ENCODE measurements around the gene EPB41L4A.
"Not testable (repeated sequence)": the region's sequence is repeated elsewhere in the genome, so short reads cannot be mapped to it uniquely, and the experiment has no call there.

The EPB41L4A gene

GRCh38 chr5:112397690-112398089 is 21.4 kb downstream of the EPB41L4A start:
- DNase-seq (ENCODE audit: low read depth): no peak

- no peak for DNase-seq (ENCODE audit: low read depth)
Observed at GRCh38 chr5:112396430-112396829, 22.6 kb downstream of the EPB41L4A start.

DNA sequence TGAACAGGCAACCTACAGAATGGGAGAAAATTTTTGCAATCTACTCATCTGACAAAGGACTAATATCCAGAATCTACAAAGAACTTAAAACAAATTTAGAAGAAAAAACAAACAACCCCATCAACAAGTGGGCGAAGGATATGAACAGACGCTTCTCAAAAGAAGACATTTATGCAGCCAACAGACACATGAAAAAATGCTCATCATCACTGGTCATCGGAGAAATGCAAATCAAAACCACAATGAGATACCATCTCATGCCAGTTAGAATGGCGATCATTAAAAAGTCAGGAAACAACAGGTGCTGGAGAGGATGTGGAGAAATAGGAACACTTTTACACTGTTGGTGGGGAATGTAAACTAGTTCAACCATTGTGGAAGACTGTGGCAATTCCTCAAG is 23.8 kb downstream of the EPB41L4A start:
- not testable (repeated sequence) for DNase-seq (ENCODE audit: low read depth)

DNA sequence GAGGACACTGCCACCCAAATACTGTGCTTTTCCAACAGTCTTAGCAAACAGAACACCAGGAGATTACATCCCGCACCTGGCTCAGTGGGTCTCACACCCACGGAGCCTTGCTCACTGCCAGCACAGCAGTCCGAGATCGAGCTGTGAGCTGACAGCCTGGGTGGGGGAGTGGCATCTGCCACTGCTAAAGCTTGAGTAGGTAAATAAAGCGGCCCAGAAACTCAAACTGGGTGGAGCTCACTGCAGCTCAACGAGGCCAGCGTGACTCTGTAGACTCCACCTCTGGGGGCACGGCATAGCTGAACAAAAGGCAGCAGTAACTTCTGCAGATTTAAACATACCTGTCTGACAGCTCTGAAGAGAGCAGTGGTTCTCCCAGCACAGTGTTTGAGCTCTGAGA is 28.8 kb downstream of the EPB41L4A start:
- no peak for DNase-seq (ENCODE audit: low read depth)

DNA sequence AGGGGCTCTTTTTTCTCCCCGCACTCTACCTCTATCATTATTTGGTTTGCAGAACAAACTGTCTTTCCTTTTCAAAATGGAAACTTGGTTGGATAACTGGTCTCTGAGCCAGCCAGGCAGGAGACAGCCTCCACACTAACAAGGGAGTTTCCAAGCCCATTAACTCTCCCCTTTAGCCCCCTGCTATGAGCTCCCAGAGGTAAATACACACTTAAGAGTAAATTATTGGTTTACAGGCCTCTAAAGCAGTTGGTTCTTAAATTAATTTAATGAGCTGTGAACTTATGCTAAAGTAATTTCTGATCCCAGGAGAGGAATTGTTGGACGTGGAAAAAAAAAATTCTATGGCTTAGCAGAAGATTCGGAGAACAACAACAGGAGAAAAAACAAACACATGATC is 30.3 kb downstream of the EPB41L4A start:
- no peak for DNase-seq (ENCODE audit: low read depth)

GRCh38 chr5:112388074-112388473 is 31.0 kb downstream of the EPB41L4A start:
- no peak for DNase-seq (ENCODE audit: low read depth)

DNA sequence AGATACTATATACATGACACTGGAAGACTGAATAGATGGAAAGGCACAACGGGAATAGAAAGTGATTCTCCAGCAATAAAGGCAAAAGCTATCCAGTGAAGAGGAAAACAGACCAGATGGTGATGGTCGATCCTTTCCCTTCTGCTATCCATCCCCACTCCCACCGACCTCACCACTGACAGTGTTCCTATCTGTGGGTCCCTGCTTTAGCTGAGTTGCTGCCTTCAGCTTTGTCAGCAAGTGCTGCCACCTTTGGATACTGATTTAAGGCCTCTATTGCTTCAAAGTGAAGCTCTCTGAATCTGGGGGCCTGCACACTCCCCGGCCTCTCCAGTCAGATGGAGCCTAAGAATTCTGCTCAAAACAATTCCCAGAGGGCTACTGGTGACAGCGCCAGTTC is 32.3 kb downstream of the EPB41L4A start:
- DNase-seq (ENCODE audit: low read depth): no peak

- no peak for DNase-seq (ENCODE audit: low read depth)
Observed at GRCh38 chr5:112385969-112386368, 33.1 kb downstream of the EPB41L4A start.

DNA sequence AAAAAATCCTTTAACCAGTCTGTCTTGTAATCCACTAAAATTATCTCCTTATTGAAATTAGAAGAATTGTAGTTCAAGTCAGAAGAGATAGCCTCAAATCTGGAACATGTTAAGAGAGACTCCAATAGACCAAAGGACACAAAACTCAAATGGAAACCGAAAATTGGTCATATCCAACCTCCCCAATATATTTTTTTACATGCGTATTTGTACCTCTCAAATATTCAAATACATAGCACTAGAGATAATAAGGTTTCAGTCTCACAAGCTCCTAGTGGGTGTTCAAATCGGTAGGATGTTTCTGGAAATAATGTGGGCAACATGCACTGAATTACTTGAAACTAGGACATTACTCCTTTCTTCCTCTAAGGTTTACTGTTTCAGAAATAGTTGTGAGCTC is 33.5 kb downstream of the EPB41L4A start:
- DNase-seq (ENCODE audit: low read depth): no peak

DNA sequence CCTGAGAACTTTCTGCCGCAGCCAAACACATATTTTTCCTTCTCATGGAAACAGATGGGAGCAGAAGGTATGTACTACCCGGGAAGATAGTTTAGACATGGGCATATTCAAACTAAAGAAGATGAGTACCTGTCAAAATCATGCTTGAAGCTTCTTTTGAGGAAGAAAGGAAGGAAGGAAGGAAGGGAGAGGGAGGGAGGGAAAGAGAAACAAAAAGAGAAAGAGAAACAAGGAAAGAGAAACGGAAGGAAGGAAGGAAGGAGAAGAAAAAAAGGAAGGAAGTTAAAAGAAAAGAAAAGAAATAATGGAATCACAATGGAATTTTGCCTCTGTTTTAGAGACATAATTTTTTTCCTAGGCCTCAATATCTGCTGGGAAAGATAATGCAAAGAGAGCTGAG is 34.6 kb downstream of the EPB41L4A start:
- DNase-seq (ENCODE audit: low read depth): no peak

DNA sequence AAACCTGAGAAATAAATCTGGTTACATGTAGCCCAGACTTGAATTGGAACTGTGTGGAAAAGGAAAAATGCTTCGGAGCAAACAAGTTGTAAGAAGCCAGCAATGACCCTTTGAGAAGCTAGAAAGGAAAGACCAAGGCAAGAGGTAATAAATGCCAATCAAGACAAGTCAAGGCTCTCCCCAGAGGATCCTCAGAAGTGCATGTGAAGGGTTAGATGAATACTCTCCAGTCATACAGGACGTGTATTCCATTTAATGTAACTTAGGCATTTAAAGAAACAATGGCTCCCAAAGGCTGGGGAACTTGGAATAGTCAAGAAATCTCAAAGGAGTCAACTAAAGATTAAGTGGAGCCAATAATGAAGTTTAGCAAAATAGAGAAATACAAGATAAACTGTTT is 36.2 kb downstream of the EPB41L4A start:
- DNase-seq (ENCODE audit: low read depth): no peak

- DNase-seq (ENCODE audit: low read depth): no peak
Observed at GRCh38 chr5:112381521-112381920, 37.6 kb downstream of the EPB41L4A start.

DNA sequence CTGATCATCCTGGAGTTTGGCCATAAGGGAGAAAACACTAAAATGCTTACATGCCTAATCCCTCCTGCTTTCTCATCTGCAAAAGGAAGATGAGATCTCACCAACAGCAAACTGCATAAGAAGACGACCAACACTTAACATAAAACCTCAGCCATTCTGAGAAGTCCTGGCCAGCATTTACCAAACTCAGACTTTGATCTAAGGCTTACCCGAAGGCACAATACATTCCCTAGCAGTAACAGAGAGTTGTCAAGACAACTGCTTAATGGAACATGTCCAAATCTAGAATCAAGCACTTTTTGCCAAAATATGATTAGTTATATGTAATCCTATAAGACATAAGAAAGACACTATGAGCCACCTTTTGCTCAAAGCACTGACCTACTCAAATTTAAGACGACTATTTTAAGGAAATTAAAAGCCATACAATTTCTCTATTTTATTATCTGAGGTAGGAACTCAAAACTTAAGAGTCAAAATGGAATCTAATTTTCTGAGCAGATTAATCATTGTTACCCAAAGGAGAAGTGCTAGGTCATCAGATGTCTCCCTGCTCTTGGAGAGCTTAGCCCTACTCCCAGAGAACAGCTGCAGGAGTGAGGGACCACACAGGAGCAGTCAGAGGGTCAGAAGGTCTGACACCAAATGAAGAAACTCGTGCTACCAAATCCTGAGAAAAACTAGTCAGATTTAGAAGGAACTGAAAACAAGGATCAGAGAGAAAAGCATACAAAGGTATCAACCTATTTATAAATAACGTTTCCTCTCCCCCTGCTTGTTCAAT is 39.3 kb downstream of the EPB41L4A start:
- no peak for DNase-seq (ENCODE audit: low read depth)

DNA sequence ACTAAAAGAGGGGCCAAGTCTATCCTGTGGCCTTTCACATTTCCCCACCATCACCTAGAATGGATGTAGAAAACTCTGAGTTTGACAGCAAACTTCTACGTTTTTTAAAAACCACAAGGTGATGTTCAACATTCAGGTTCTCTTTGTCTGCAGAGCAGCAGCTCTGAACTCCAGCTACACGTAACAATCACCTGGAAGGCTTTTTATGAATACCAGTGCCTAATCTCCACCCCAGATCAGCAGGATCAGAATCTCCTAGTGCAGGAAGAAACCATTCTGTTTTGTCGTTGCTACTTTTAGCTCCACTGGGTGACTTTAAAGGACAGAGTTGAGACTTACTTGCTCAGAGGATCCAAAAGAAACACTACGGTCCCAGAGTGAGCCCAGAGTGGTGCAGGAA is 44.3 kb downstream of the EPB41L4A start:
- no peak for DNase-seq (ENCODE audit: low read depth)

DNA sequence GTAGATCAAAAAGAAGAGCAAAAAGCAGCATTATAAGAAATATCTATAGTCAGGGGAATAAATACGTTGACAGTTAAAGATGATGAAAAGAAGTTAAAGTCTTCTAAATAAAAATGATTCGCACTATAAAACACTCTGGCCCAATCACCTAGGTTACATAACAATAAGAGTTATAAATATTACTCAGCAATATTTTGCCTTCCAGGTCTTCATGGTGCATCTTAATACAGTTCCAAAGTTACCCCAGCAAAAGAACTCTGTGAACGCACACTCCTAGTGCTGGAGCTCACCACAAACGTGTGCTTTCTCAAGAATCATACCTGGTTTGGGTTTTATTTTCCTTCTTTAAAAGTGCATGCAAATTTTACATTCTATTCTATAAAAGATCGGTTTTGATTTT is 44.7 kb downstream of the EPB41L4A start:
- DNase-seq (ENCODE audit: low read depth): no peak

GRCh38 chr5:112373885-112374284 is 45.2 kb downstream of the EPB41L4A start:
- DNase-seq (ENCODE audit: low read depth): no peak

GRCh38 chr5:112372543-112372942 is 46.5 kb downstream of the EPB41L4A start:
- no peak for DNase-seq (ENCODE audit: low read depth)

- no peak for DNase-seq (ENCODE audit: low read depth)
Observed at GRCh38 chr5:112371067-112371466, 48.0 kb downstream of the EPB41L4A start.

GRCh38 chr5:112367400-112367799 is 51.7 kb downstream of the EPB41L4A start:
- no peak for DNase-seq (ENCODE audit: low read depth)

- no peak for DNase-seq (ENCODE audit: low read depth)
Observed at GRCh38 chr5:112366987-112367386, 52.1 kb downstream of the EPB41L4A start.

- DNase-seq (ENCODE audit: low read depth): not testable (repeated sequence)
Observed at GRCh38 chr5:112360740-112361139, 58.3 kb downstream of the EPB41L4A start.

DNA sequence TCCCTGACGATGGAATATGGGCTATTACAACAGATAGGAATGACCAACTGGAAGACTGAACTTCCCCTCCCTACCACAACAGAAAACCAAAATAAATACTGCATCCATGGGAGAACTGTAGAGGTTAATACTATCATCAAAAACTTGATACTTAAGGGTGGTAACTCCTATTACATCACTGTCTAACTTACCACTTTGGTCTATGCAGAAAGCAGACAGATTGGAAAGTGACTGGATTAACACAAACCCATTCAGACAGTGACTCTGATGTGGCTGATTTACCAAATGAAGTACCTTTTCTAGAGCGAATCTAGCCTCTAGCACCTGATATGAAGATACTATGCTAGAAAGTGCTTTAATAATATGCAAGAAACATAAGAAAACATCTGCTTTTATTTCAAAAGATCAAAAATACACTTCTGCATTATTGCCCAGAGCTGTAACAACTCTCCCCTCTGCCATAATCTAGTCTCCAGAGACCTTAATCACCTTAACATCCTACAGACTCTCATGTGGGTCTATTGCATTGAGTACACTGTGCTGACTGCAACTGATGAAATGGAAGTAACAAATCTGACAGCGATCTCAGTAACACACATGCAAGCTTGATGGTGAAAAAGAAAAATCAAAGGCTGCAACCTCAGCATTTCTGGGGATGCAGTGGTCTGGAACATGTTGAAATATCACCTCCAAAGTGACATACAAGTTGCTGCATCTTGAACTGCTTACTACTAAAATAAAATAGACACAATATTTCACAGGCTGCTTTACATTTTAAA is 62.7 kb downstream of the EPB41L4A start:
- no peak for DNase-seq (ENCODE audit: low read depth)

DNA sequence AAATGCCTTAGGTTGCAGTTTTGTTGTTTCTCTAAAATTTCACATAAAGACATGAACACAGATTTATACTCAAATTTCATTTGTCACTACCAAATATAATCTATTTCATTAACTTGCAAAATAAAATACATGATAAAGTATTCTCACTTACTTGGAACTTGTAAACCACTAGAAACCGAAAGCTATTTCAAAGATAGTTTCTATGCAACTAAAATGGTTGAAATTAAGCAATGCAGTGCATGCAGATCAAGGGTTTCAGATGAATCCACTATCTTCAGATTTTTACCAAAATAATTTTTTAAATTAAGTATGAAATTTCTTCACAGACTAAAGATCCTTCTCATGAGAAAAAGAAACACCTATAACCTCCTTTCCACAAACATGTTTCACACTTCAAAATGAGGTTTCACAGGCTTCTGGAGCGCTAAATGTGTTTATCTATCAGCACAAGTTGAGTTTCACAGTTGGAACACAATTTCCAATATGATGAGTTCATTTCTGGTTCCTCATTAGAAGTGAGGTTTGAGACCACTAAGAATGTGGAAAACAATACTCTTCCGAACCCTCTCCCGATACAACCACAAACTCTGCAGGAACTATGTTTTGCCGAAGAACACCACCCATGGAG is 63.9 kb downstream of the EPB41L4A start:
- DNase-seq (ENCODE audit: low read depth): no peak

Measured in HS-27A (cell line).